HG02938 (cell line): ENCODE measurements around the gene TTLL5.
"Not testable (repeated sequence)": the region's sequence is repeated elsewhere in the genome, so short reads cannot be mapped to it uniquely, and the experiment has no call there.

Source experiments
- ATAC-seq: cut with Tn5 transposase; IDR thresholded peaks from one replicate; pipeline ENCODE4 v1.9.1; 2021; ENCODE audit warnings: mild to moderate bottlenecking, moderate library complexity; ENCODE audit not compliant: unreplicated experiment

The TTLL5 gene

GRCh38 chr14:75649773-75650172 is 11.3 kb upstream of the TTLL5 start:
- ATAC-seq = no peak

DNA sequence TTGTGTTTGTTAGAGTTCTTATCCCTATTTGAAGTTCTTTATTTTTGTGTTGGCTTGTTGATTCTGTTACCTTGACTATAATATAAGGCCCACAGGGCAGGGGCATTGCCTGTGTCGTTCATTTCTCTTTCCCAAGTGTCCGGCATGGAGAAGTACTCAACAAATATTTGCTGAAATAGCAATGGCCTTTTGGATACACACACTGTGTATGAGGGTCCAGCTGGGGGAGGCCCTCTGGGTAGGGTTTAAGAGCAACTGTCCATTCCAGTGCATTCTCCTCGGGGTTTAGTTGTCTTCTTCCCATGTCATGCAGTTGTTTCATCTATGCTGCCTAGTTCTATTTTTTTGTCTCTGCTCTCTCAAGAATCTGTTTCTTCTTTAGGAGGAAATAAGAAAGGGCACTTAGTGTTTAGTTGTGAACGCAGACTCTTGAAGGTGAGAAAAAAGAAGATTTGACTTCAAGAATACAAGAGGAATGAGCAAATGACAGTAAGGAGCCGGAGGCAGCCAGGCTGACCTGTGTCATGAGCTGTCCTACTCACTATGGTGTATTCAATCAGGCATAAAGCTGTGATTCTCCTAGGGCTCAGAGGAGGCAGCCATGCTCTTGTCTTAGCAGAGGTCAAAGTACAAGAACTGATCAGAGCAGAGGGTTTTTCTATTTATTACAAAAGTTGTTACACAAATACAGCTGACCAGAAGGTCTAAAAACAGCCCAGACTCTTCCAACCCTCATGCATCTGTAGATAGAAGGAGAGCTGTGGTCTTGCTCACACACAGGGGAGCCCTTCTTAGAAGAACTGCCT is 10.6 kb upstream of the TTLL5 start:
- ATAC-seq = no peak

GRCh38 chr14:75653563-75653962 is 7.5 kb upstream of the TTLL5 start:
- no peak for ATAC-seq

- ATAC-seq = no peak
These were observed 6.8 kb upstream of the TTLL5 start for GRCh38 chr14:75654127-75654732.

GRCh38 chr14:75655235-75655634 is 5.8 kb upstream of the TTLL5 start:
- no peak for ATAC-seq

DNA sequence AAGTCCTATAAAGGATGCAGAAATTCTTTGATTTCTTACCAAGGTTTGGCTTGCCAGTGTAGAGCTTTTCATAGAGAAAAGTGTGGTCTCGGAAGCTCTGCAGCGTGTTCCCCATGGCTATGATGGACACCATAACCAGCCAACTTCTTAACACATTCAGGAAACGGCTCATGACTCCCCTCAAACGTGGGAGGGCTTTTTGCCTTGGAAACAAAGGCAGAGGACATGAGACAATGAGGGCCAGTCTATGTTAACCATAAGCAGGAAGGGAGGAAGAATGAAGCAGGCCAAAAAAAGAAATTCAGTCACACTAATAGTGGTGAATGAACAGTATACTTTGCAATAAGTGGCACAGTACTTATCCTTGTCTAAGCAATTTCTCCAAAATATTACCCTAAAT is 3.7 kb upstream of the TTLL5 start:
- ATAC-seq = no peak

DNA sequence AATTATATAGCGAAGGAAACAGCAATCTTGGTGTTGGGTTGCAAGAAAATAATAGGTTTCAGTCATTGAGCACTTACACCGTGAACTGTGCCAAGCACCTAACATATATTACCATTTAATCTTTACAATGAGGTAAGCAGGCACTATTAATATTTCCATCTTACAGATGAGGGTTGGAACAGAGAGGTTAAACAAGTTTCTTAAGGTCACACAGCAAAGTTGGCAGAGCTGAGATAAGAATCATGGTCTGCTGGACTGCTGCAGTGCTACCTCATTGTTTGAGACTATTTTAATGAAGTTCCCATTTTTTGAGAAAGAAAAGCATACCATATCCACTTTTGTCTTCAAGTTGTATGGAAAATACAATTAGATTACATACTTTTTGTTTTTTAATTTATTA is 2.1 kb upstream of the TTLL5 start:
- no peak for ATAC-seq

- no peak for ATAC-seq
These were observed 812 bp upstream of the TTLL5 start for GRCh38 chr14:75660238-75660629.

GRCh38 chr14:75661499-75661814 is 411 bp downstream of the TTLL5 start:
- ATAC-seq = no peak

GRCh38 chr14:75662966-75663365 is 1.9 kb downstream of the TTLL5 start:
- no peak for ATAC-seq

GRCh38 chr14:75667099-75667765 is 6.2 kb downstream of the TTLL5 start:
- ATAC-seq = no peak

- ATAC-seq = no peak
These were observed 11.7 kb downstream of the TTLL5 start for GRCh38 chr14:75672605-75673192.

DNA sequence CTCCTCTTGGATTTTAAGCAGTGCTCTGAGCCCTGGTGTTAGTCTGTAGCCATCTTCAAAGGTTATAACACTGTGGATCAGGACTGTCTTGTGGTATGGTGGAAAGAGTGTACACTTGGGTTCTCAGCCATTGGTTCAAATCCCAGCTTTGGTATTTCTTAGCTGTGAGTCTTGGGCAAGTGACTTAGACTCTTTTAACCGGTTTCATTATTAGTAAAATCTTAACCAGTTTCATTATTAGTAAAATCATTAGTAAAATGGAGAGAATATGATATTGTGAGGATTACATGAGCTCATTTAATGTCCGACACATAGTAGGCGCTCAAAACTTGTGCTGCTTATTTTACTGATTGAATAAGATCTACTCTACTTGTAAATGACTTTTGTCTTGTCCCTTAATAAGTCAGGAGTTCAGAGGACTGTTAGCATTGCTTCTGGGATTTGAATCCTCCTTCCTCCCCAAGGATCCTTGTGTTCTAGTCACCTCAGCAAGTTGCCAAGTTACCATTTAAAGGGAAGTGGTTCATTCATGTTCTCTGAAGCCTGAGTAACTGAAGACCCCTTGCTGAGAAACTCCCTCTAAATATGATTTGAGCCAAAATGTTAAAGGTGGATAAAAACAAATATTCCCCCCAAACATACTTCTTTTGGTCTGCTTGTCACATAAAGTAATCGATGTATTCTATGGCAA is 12.4 kb downstream of the TTLL5 start:
- ATAC-seq = peak; percentile 56

GRCh38 chr14:75675265-75675960 is 14.4 kb downstream of the TTLL5 start:
- no peak for ATAC-seq

DNA sequence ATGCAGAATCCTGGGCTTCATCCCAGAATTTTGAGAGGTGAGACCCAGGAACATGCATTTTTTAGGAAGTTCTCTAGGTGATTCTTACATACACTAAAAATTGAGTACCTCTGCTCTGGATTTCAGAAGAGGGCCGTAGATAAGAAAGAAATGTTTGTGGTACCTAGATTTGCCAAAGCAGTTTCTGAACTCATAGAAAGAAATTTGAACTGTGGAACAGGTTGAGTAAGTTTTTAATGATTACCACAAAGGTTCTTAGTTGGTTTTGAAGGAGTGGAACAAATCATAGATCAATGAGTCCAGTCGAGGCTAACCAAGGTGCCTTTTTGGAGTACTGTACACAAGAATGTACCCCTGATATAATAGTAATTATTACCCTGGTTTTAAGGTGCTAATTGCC is 24.9 kb downstream of the TTLL5 start:
- ATAC-seq = no peak

DNA sequence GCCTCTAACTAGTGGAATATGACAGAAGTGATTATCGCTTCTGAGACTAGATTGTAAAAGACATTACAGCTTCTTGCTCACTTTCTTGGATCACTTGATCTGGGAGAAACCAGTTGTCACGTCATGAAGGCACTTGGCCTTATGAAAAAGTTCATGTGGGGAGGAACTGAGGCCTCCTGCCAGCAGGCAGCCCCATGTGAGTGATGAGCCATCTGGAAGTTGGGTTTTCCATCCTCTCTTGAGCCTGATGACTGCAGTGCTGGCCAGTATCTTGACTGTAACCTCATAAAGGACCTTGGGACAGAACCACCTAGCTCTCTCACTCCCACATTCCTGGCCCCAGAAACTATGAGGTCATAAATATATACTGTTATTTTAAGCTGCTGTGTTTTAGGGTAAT is 28.0 kb downstream of the TTLL5 start:
- no peak for ATAC-seq

DNA sequence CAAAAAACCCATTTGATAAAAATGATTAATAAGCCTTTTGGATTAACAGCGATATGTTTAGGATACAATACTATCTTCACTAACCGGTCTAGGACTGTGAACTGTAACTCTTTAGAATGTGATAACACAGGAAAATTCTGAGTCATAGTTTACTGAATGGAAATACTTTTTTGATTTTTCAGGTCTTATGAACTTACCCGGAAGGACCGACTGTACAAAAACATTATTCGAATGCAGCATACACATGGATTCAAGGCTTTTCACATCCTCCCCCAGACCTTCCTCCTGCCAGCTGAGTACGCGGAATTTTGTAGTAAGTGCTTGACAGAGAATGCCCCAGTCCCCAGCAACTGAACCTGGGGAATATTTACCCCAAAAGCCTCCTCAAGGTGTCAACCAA is 29.0 kb downstream of the TTLL5 start:
- no peak for ATAC-seq

- ATAC-seq = not testable (repeated sequence)
These were observed 34.0 kb downstream of the TTLL5 start for GRCh38 chr14:75695025-75695424.

DNA sequence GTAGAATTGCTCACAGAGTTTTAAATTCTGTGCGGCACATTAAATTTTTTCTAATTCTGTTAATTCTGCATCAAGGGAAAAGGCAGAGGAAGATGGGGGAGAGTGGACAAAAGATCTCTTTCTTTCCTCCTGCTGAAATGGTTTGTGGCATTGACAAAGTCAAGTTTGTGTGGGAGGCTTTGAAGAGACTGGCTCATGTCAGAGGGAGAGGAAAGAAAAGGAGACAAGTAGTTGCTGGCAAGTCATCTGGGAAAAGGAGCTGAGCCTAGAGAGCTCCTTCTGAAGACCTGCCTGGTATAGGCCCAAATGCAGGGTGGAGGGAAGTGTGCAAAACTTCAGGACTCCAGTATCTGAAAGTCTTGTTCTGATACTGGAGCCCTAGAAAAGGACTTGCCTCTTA is 36.3 kb downstream of the TTLL5 start:
- ATAC-seq = no peak

DNA sequence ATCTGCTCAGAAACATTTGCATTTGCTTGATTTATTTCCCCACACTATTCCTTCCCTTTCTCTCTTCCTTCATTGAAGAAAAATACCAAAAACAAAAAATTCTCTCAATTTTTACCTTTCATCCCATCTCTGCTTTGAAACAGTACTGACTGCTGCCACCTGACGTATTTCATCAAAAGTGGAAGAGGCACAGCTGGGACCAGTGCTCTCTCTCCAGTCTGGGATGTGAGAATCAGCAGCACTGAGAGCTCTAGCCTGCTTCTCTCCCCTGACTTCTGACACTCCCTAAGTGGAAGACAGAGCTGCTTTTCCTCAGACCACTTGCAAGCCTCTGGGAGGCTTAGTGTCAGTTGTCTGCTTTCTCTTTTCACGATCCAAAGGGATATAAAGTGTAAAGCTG is 36.9 kb downstream of the TTLL5 start:
- no peak for ATAC-seq

DNA sequence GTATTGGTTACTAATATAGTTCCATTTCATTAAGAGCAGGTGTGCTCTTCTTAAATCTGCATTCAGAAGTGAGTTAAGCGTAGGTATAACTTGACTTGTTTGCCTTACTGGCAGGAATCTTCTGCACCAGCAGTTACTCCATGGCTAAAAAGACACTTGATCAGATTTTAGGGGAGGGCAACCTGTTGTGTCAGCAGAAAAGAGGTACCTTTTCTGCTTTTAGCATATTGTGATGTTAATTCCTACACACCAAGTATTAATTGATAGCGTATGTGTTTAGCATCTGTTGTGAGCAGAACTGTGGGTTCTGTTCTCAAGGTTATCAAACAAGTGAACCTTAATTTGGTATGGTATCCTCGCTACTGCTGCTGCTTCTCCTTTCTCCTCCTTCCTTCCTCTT is 38.3 kb downstream of the TTLL5 start:
- ATAC-seq = no peak
